Suppressor macrophage treated with lipopolysaccharide for 1 hour (primary cell): Measurements from ENCODE around the gene PPID.
"Not testable (repeated sequence)": the region's sequence is repeated elsewhere in the genome, so short reads cannot be mapped to it uniquely, and the experiment has no call there.

Source experiments
- DNase-seq, 3 donors: peaks; one replicate each; pipeline ENCODE4 v3.0.0-alpha.2; 2020 to 2022

The PPID gene

DNA sequence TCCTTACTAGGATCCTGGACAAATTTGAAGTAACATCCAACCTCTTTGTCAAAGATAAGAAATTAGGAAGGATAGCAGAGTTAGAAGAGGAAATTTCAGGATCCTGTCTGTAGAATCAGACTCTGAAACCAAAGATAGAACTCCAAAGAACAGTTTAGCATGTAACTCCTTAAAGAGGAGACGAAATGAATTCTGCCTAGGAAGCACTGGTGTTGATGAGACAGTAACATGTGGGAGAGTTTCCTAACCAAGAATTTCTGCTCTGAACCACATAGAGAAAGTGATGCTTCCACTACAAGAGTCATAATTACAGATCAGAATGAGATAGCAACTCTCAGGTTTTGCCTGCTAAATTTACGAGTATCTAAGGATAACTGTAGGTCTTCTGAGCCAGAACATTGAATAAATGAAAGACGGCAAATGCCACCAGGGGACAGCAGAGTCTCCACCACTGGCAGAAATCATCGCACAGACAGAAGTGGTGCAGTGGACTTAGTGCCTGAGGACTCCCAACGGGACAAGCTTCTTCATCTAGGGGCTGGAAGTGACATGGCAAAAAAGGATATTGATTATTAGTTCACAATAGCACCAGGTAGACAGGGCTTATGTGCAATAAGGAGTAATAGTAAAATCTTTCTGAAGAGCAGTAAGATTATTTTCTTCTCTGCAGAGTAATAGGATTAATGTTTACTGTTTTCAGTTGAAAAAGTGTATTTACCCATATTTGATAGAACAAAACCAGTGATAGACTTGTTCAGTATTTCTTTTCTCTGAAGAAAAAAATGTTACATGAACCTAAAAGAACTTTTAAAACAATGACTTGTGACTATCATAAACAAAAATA lies 6.7 kb upstream of the PPID start:
- peak; percentile 78 to 81 (median 79) for DNase-seq

DNA sequence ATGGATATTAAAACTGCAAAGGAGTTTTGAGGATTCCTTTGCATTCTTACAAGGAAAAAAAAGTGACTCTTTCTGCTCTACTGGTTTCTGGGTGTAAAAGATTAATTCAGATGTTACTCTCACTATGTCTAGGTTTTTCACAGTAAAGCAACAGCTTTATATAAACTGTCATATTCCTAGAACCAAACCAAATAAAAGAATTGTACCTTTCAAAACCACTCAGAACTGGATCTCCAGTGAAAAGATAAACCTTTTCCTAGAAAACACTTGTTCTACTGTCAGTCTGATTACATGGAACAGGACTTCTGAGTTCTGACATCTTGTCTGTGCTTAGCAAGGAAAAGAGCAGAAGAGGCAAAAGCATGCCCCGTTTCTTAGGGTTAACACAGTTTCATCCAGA lies 5.0 kb upstream of the PPID start:
- DNase-seq = no peak

DNA sequence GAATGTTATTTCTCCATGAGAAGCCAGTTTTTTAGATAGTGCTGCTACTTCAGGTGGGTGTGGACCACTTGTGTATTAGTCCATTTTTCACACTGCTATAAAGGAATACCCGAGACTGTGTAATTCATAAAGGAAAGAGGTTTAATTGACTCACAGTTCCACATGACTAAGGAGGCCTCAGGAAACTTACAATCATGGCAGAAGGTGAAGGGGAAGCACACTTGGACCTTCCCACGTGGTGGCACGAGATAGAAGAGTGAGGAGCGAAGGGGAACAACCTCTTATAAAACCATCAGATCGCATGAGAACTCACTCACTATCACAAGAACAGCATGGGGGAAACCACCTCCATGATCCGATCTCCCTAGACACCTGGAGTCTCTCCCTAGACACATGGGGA lies 3.4 kb upstream of the PPID start:
- DNase-seq = peak; percentile 55 to 69 (median 57)

DNA sequence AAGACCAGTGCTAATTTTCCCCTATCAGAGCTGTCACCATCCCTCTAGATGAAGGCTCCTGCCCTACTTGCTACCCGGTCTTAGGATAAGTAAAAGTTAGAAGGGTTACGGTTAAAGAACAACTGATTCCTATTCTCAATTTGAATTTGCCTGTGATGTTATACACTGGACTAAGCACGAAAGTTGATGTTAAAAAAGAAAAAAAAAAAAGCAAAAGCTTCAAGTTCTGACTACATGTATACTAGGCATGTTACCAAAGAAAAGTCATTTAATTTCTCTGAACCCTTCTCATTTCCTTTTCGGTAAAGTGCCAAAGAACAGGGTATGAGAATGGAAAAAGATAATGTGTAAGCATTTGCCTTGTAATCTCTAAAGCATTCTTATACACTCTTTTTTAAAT lies 1.4 kb upstream of the PPID start:
- no peak for DNase-seq

DNA sequence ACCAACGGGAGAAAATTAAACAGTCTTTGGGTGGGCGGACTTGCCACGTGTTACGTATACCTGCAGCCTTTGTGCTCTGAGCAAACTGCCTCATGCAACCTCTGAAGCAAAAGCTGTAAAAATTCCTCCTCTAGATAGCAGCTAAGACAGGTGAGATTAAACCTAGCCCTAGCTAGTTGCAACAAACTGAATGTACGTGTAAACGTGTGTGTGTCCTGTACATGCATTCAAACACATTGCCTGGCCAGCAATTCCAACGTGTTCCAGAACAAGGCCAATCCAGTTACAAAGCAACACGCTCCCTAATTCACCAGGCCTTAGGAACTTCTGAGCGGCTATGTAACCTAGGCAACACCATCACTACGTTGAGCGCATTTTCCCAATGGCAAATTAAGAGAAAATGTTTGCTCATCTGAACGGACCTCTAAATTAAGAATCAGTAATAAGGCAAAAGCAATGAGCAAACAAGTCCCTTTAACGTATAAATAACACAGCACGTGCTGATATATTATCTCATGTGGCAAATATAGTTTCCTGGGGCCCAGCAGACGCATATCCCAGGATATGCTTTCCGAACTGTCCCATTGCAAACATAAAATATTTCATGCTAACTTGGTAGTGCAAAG lies 792 bp downstream of the PPID start:
- peak; percentile 33 to 36 (median 35) for DNase-seq

DNA sequence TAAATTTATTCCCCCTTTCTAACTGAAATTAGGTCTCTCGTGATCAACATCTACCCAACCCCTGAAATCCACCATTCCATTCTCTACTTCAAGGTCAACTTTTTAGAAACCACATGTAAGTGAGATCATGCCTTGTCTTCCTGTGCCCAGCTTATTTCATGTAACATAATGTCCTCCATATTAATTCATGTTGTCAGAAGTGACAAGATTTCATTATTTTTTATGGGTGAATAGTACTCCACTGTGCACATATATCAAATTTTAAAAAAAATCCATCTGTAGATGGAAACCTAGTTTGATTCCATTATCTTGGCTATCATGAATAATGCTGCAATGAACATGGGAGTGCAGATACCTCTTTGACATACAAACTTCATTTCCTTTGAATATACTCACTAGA lies 1.5 kb downstream of the PPID start:
- DNase-seq = no peak

DNA sequence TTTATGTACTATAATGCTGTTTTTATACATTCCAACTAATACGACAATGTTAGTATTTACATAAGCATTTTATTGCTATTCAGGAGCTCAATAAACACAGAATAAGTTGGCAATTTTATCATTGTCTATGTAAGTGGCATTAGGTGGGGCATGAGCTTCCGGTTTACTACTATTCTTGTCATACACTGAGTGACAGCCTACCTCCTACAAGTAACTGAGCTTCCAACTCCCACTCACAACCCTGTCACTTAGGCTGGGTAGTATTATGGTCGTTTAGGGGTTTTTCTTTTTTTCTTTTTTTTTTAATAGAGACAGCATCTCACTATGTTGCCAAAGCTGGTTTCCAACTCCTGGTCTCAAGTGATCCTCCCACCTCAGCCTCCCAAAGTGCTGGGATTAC lies 7.4 kb downstream of the PPID start:
- peak; percentile 51 to 57 (median 56) for DNase-seq

DNA sequence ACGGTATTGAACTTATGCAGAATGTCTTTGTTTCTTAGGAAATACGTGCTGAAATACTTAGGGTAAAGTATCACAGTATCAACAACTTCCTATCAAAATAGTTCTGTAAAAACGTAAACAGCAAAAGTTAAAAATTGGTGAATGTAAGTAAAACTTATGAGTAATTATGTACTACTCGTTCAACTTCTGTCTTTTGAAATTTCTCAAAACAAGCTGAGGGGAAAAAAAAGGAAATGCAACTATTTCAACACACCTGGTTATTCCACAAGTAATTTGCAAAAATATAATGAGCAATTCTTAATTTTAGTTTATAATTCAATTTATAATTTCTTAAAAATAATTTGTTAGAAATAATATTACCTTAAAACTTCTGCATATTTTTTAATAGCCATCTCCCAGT lies 8.3 kb downstream of the PPID start:
- DNase-seq = peak; percentile 29 to 77 (median 71)

DNA sequence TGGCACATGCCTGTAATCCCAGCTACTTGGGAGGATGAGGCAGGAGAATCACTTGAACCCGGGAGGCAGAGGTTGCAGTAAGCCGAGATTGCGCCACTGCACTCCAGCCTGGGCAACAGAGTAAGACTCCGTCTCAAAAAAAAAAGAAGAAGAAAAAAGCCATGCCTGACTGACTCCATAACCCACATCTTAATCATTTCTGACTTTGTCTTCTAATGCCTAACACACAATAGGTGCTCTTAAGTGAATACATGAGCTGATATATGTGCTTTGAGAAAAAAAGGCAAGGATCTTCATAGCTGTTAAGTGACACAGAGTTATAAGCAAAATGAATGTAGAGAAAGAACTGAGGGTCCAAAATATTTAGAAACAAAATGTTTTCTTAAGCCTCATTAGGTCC lies 10.6 kb downstream of the PPID start:
- DNase-seq = not testable (repeated sequence)

DNA sequence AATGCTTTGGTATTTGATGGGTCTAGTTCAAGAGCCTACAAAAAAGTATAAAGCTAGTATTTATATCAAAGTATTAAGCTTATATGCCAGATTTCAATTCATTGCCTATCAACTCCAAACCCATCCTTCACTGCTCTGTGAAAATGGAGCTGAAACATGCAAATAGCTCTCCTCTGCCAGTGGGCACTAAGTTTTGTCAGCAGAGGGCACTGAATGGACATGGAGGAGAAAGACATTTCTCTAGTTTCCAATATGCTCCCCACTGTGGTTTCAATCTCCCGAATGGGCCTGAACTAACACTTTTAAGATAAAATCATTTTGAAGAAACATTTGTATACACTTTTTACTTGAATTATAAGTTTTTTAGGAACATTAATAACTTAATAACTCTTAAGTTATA lies 12.4 kb downstream of the PPID start:
- DNase-seq = peak; percentile 25 to 33 (median 32)

DNA sequence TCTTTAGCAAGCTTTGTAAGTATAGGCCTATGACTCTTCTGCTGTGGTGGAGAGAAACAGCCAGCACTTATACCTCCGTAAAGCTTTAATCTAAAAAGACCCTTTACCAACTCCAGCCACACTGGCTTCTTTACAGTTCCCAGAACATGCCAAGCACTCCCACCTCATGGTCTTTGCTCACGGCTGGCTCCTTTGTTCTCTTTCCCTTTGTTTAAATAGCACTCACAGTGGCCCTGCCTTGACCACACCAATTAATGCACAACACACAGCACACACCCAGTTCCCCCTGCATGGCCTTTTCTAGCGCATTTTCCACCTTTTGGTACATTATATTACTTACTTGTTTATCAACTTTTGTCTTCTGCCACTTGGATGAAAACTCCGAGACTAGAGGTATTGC lies 18.9 kb downstream of the PPID start:
- DNase-seq = no peak

DNA sequence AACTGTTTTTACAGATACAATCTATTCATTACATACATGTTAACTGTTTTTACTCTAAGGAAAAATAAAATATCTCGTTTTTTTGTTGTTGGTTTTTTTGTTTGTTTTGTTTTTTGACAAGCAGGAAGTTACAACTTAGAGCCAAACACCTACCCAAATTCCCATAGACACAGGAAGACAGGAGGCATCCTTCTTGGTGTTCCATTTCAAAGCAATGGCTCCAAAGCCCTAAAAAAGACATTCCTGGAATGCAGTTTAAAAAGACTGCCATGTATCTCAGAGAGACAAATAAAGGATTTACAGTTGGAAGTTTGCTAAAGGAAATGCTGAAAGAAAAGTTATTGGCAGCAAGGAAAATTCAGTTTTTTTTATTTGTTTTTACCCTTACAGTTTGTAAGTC lies 34.4 kb downstream of the PPID start:
- no peak for DNase-seq

DNA sequence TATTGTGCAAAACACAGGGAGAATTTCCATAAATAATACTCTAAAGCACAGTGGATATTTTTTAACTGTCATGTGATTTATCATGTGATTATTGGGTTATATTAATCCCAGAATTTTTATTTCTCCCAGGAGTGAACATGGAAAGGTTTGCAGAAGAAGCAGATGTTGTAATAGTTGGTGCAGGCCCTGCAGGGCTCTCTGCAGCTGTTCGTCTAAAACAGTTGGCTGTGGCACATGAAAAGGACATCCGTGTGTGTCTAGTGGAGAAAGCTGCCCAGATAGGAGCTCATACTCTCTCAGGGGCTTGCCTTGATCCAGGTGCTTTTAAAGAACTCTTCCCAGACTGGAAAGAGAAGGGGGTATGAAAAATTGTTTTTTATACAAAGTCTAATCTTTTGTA lies 41.1 kb downstream of the PPID start:
- DNase-seq = no peak

DNA sequence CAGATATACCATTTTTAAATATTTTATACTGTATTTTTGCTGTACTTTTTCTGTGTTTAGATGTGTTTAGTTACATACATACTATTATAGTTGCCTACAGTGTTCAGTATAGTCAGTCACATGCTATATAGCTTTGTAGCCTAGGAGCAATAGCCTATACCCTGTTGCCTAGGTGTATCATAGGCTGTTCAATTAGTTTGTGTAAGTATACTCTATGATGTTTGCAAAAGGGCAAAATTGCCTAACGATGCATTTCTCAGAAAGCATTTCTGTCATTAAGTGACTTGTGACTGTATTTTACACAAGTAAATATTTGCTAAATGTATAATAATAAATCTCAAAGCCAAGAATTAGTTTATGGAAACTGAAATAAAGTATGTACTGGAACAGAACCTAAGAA lies 41.6 kb downstream of the PPID start:
- no peak for DNase-seq

DNA sequence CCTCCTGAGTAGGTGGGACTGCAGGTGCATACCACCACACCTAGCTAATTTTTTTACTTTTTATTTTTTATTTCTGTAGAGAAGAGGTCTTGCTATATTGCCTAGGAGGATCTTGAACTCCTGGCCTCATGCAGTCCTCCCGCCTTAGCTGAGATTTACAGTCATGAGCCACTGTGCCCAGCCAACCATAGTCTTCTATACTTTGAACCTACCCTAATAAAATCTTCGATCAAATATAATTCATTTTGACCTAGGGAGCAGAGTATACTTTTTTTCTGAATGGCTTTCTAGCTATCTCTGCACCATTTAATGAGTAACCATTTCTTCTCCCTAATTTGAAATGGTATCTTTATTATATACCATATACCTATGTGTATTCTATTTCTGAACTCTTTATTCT lies 44.4 kb downstream of the PPID start:
- no peak for DNase-seq

DNA sequence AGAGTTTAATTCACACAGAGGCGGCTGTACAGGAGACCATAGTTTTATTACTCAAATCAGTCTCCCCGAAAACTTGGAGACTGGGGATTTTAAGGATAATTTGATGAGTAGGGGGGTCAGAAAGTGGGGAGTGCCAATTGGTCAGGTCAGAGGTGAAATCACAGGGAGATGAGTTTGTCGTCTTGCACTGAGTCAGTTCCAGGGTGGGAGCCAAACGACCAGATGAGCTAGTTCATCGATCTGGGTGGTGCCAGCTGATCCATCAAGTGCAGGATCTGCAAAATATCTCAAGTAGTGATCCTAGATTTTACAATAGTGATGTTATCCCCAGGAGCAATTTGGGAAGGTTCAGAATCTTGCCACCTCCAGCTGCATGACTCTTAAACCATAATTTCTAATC lies 47.1 kb downstream of the PPID start:
- DNase-seq = no peak

DNA sequence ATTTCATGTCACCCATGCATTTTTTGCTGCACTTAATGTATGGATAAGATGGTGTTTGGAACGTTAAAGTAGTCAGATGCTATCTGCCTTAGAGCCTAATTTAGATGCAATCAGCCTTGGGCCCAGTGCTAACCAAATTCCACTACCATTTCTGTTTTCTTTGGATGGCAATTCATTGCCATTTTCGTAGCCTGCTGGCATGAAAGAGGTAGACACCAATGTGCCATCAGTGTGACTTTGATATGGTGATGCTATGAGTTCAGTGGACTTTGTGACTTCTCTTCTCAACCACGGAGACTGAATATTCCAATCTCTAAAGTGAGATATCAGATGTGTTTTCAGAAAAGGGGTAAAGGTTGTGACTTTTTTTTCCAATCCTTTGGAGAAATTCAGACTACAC lies 49.6 kb downstream of the PPID start:
- DNase-seq = no peak

DNA sequence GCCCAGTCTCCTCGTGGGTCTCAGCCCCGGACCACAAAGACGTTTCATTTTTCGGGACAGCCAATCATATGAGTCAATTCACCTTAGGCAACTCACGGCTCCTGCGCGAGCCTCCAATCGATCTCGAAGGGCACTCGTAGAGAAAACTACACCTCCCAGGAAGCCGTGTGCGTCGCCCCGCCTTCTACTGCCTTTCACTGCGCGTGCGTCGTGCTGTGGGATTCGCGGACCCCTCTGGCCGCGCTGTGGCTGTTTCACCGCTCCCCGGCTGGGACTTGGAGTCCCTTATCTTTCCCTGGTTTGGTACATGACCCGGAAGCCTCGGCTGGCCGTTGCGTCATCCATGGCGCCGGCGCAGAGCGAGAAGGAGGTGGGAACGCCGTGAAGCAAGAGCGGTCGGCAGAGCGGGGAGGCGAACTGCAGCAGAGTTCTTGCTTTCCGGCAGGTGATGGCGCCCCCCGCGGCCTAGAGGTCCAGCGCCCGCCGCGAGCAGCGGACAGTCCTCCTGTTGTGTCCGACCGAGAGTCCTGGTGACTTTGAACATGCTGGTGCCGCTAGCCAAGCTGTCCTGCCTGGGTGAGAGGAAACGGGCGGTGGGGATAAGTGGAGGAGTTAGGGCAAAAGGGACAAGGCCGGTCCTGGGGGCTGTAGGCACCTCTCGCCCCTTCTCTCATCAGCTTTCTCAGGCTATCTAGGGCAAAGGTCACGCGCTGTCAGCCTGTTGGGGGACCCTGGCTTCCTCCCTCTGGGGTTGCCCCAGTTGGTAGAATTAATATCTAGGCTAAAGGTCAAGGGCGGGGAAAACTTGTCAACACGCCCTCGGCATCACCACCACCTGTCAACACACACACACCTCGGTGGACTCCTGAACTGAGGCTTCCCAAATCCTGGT lies 51.0 kb downstream of the PPID start, which contains the start of gene ETFDH:
Gene ETFDH (plus strand): TSS at position 382 of the 892 bp plus-strand sequence. CDS start 161 bp downstream, at position 543.
- DNase-seq = peak; percentile 99 to 100 (median 100)

DNA sequence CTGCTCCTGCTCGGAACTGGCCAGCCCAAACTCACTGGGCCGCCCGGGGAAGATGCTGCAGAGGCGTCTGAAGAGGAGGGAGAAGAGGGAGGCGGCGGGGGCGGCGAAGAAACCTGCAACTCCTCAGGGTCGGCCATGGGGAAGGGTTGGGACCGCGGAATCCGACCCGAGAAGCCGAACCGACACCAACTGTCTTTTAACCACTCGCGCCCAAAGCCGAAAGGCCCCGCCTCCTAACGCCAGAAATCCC lies 51.6 kb downstream of the PPID start, which contains the start of gene C4orf46:
Gene C4orf46 (minus strand): TSS at position 223 of the 250 bp plus-strand sequence. CDS start 86 bp downstream, at position 137.
- no peak for DNase-seq

DNA sequence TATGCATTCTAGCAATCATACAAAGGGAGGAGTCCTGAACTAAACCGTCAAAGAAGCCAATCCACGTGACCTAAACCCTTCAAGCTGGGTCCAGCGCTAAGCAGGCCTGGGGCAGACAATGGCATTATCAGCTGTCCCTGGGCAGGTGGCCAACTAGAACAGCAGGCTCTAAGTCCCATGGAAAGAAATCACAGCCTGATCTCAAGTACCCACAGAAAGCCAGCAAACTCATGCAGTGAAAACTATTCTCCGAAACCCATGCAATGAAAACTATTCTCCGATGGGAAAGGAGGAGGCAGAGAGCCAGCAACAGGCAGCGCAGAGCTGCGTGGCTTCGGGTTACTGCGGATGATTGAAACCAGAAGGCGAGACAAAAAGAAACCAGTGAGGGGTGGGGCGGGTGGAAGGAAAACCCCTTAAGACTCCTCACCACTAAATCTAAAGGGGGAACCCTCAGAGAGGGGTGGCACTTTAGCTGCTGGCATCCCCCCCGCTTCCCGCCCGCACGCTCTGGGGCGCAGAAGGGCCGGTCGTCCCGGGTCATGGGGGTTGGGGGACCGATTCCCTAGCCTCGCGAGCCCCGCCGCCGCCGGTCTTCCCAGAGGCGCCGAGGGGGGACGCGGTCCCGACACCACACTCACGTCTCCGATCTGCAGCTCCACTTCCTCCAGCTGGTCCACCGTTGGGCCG lies 52.1 kb downstream of the PPID start:
- DNase-seq = peak; percentile 49 to 75 (median 57)

DNA sequence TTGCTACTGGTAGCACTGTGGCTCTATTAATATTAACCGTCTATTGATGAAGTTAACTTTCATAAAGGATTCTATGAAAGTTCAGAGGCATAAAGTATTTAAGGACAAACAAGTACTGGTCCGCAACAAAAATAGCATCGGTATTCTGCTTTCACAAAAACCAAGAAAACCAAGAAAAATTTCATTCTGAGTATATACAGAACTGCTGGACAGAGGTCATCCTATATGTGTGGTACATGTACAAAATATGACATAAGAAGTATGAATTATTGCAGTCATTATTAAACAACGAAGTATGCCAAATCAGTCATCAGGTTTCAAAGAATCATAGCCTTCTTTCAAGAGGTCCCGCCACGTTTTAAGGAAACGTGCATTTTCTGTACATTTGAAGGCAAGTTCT lies 53.9 kb downstream of the PPID start:
- no peak for DNase-seq

DNA sequence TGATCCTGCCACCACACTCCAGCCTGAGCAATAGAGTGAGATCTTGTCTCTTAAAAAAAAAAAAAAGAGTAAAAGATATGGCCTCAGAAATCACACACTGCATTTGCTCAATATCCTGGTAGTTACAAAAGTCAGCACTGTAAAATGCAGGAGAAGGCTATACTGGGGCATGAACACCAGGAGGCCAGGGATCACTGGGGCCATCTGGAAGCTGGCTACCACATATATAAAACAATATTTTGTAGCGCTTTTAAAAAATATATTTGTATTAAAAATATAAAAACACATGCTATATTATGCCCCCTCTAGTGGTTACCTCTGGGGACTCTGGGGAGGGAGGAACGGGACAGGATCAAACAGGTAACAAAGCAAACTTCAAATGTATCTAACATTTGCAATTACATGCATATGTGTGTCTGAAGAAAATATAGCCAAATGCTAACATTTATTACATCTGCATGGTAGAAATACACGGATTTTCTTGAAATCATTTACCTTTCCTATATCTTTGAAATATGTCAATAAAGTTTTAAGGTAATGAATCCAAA lies 55.5 kb downstream of the PPID start:
- peak; percentile 57 to 76 (median 73) for DNase-seq

DNA sequence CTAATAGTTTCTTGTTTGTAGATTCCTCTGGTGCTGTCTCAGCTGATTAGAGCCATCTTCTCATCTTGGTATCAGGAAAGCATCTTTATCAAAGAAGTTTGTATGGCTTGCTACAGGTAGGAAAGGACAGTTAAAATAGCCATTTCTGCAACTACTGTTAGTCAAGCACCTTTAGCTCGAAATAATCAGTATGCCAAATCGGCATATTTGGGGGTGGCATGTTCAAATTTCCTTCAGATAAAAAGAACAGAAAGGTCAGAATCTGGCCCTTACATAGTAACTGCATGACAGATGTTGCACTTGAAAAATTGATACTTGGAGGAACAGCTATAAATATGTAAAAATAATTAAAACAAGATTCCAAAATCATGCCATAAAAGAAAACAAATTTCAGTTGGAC lies 56.3 kb downstream of the PPID start:
- DNase-seq = no peak
